Brain microvascular endothelial cell (primary cell): Measurements from ENCODE around the gene ZNF511.

Experiments
- DNase-seq: peaks from one replicate; pipeline ENCODE4 v3.0.0-alpha.2; 2020
- H3K27ac ChIP-seq: fragments of 250-450 bp; sonication (Bioruptor Pico); 2 replicates; pipeline ENCODE4 v1.5.1; 2020; ENCODE audit warnings: mild to moderate bottlenecking, moderate library complexity
- H3K27me3 ChIP-seq: fragments of 250-450 bp; sonication (Bioruptor Pico); replicated peaks from 2 replicates; pipeline ENCODE4 v1.5.1; 2020; ENCODE audit warnings: mild to moderate bottlenecking
- H3K36me3 ChIP-seq: fragments of 250-450 bp; sonication (Bioruptor Pico); replicated peaks from 2 replicates; pipeline ENCODE4 v1.5.1; 2020; ENCODE audit warnings: mild to moderate bottlenecking
- H3K4me3 ChIP-seq: 2 replicates; pipeline ENCODE4 v1.5.1; 2011; ENCODE audit warnings: low read depth, mild to moderate bottlenecking, control low read depth, low read length, moderate library complexity
- CTCF ChIP-seq: IDR thresholded peaks from 2 replicates; pipeline ENCODE4 v1.5.1; 2011; ENCODE audit warnings: low read depth, mild to moderate bottlenecking, moderate library complexity, low read length, control low read depth, inconsistent platforms; ENCODE audit errors: missing control alignments
- in situ Hi-C: cut with HindIII; loops from 2 replicates; pipeline ENCODE4 v1.10.0; 2017; ENCODE audit warnings: low sequenced_read_pairs, low pct_ligation_motif_present

Gene ZNF511

DNA sequence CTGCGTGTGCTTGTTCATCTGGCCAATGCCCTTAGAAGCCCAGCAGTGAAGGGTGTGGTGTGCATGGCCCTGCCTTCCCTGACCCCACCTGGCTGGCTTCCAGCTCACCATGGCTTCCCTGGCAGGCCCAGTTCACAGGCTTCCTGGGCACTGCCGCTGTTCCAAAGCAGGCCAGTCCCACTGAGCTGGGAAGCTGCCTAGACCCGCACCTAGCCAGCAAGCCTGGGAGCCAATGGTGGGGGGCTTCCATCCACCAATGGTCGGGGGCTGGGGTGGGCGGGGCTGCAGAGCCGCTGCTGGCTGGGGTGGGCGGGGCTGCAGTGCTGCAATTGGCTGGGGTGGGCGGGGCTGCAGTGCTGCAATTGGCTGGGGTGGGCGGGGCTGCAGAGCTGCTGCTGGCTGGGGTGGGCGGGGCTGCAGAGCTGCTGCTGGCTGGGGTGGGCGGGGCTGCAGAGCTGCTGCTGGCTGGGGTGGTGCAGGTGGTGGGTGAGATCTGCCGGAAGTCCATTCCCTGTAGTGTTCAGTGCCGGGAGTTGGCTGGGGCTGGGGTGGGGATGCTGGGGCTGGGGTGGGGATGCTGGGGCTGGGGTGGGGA, 15.6 kb downstream of the ZNF511 start:
- in situ Hi-C loops, result no loop called here
- Histone ChIP-seq H3K27me3 (peaks cover 26% of the 10 kb centered on the region), H3K36me3 (no peaks in the 10 kb centered on the region), H3K4me3 (peak overlapping the region; percentile 12), H3K27ac (no peak overlapping the region)
- peak; percentile 65 for DNase-seq
- no peak for TF ChIP-seq CTCF

DNA sequence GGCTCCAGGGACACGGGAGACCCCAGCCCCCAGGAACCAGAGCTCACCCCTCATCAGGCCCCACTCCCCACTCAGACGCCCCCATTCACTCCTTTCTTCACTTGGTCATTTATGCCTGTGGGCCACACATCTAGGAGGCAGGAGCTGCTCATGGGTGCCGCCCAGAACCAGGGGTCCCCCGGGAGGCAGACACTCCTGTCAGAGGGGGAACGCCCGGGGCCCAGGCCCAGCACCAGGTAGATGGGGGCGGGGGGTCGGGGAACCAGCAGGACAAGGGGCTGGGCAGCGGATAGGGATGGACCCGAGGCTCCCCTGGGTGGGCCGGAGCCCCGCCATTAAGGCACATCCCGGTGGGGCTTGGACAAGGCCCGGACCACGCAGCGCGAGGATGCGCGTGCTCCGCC, 16.1 kb downstream of the ZNF511 start:
- no peak for DNase-seq
- H3K27ac ChIP-seq, result no peak overlapping the region
- no peak for TF ChIP-seq CTCF
- in situ Hi-C loops, result no loop called here
- peaks cover 26% of the 10 kb centered on the region for H3K27me3 ChIP-seq
- H3K36me3 ChIP-seq, result no peaks in the 10 kb centered on the region
- H3K4me3 ChIP-seq, result no peak overlapping the region

GRCh38 chr10:133325440-133326222, 16.9 kb downstream of the ZNF511 start:
- H3K27me3 ChIP-seq, result peaks cover 26% of the 10 kb centered on the region
- peak overlapping the region; percentile 42 for H3K4me3 ChIP-seq
- no peaks in the 10 kb centered on the region for H3K36me3 ChIP-seq
- no peak overlapping the region for H3K27ac ChIP-seq
- TF ChIP-seq CTCF, result no peak
- in situ Hi-C loops, result no loop called here
- DNase-seq, result no peak

DNA sequence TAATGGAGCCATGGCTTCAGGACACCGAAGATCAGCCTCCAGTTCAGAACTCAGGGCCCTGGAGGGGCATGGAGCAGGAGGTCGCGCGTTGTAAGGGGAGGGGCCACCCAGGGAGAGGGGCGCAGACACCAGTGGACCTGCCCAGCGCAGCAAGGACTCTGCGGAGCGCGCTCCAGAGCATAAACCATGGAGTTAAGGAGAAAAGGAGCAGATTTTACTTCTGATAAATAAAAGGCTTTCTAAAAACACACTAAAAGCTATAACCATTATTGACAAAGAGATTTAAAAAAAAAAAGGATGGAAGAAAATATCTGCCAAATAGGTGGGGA, 17.5 kb downstream of the ZNF511 start:
- in situ Hi-C loops, result no loop called here
- peaks cover 28% of the 10 kb centered on the region for H3K27me3 ChIP-seq
- TF ChIP-seq CTCF, result no peak
- no peak overlapping the region for H3K27ac ChIP-seq
- H3K36me3 ChIP-seq, result no peaks in the 10 kb centered on the region
- no peak for DNase-seq
- H3K4me3 ChIP-seq, result peak overlapping the region; percentile 31

GRCh38 chr10:133326745-133327650, 18.3 kb downstream of the ZNF511 start:
- Histone ChIP-seq H3K27ac (no peak overlapping the region), H3K36me3 (no peaks in the 10 kb centered on the region), H3K27me3 (peaks cover 28% of the 10 kb centered on the region), H3K4me3 (no peak overlapping the region)
- in situ Hi-C loops, result no loop called here
- TF ChIP-seq CTCF, result no peak
- no peak for DNase-seq
